GM18498 (cell line): ENCODE data around the gene BRF1.

Experiments used
- ATAC-seq: cut with Tn5 transposase; IDR thresholded peaks from one replicate; pipeline ENCODE4 v1.9.1; 2021; ENCODE audit warnings: mild to moderate bottlenecking, moderate library complexity; ENCODE audit not compliant: unreplicated experiment

Gene BRF1

GRCh38 chr14:105200641-105201040 is 100.2 kb downstream of the BRF1 start:
- no peak for ATAC-seq

GRCh38 chr14:105200074-105200473 is 100.7 kb downstream of the BRF1 start:
- ATAC-seq = no peak

GRCh38 chr14:105199093-105199492 is 101.7 kb downstream of the BRF1 start:
- no peak for ATAC-seq

- no peak for ATAC-seq
Observed at GRCh38 chr14:105198588-105198987, 102.2 kb downstream of the BRF1 start.

- no peak for ATAC-seq
Observed at GRCh38 chr14:105197211-105197641, 103.6 kb downstream of the BRF1 start.

GRCh38 chr14:105196265-105196960 is 104.4 kb downstream of the BRF1 start:
- no peak for ATAC-seq

- no peak for ATAC-seq
Observed at GRCh38 chr14:105195522-105196264, 105.1 kb downstream of the BRF1 start.

- ATAC-seq = no peak
Observed at GRCh38 chr14:105195051-105195450, 105.8 kb downstream of the BRF1 start.

- no peak for ATAC-seq
Observed at GRCh38 chr14:105193916-105194782, 106.7 kb downstream of the BRF1 start.

GRCh38 chr14:105192866-105193731 is 107.7 kb downstream of the BRF1 start:
- ATAC-seq = no peak

- no peak for ATAC-seq
Observed at GRCh38 chr14:105187935-105188524, 112.8 kb downstream of the BRF1 start.

GRCh38 chr14:105187116-105187515 is 113.7 kb downstream of the BRF1 start:
- ATAC-seq = no peak

- no peak for ATAC-seq
Observed at GRCh38 chr14:105185973-105186372, 114.8 kb downstream of the BRF1 start.

- no peak for ATAC-seq
Observed at GRCh38 chr14:105185001-105185400, 115.8 kb downstream of the BRF1 start.

- ATAC-seq = no peak
Observed at GRCh38 chr14:105184461-105184860, 116.3 kb downstream of the BRF1 start.

- ATAC-seq = no peak
Observed at GRCh38 chr14:105182296-105183020, 118.3 kb downstream of the BRF1 start.

- ATAC-seq = no peak
Observed at GRCh38 chr14:105181549-105182295, 119.1 kb downstream of the BRF1 start.

- peak; percentile 72 for ATAC-seq
Observed at GRCh38 chr14:105180592-105181548, 119.9 kb downstream of the BRF1 start, which contains the start of gene NUDT14. Gene NUDT14 (minus strand): TSS chr14:105181312. CDS start chr14:105181209, 103 bp downstream.
